Keratinocyte (primary cell): Measurements from ENCODE around the gene ADARB2. TPM values are rescaled to one million over a fixed set of nuclear protein-coding genes. Genes with fewer than 3 reads are reported as not detected.

Experiments
- DNase-seq: peaks from one replicate; pipeline ENCODE4 v3.0.0-alpha.2; 2011; ENCODE audit warnings: low read depth, missing footprints, low spot score
- FAIRE-seq: peaks from 2 replicates; lab custom pipeline; 2011; peaks lifted over from hg19 to GRCh38; lab: Jason Lieb, UNC
- H2AFZ ChIP-seq: 2 replicates; pipeline ENCODE4 v1.6.0; 2012; ENCODE audit warnings: low read length, control low read depth, inconsistent platforms; ENCODE audit not compliant: control insufficient read depth
- H3K27ac ChIP-seq: 2 replicates; pipeline ENCODE4 v1.5.1; 2011; ENCODE audit warnings: low read length; ENCODE audit not compliant: control insufficient read depth, insufficient read depth
- H3K27me3 ChIP-seq: 3 replicates; pipeline ENCODE4 v1.6.0; 2011; ENCODE audit warnings: low read length; ENCODE audit not compliant: control insufficient read depth, insufficient read depth; ENCODE audit errors: extremely low read depth
- H3K36me3 ChIP-seq, 2 experiments: 2 replicates in 1 of 2; 3 replicates in 1 of 2; pipeline ENCODE4 v1.5.1; 2011; ENCODE audit warnings: low read length in 2 of 2, mild to moderate bottlenecking in 1 of 2; ENCODE audit not compliant: control insufficient read depth in 2 of 2, insufficient read depth in 2 of 2; ENCODE audit errors: extremely low read depth in 1 of 2
- H3K4me1 ChIP-seq: 3 replicates; pipeline ENCODE4 v1.5.1; 2011; ENCODE audit warnings: low read length; ENCODE audit not compliant: control insufficient read depth, insufficient read depth; ENCODE audit errors: extremely low read depth
- H3K4me2 ChIP-seq: 3 replicates; pipeline ENCODE4 v1.6.0; 2011; ENCODE audit warnings: low read depth, low read length; ENCODE audit not compliant: control insufficient read depth, insufficient read depth; ENCODE audit errors: extremely low read depth
- H3K4me3 ChIP-seq, 3 experiments: fragments of 200-600 bp in 1 of 3; sonication (generic) in 1 of 3; 2 replicates in 2 of 3; 3 replicates in 1 of 3; pipeline ENCODE4 v1.5.1; 2011 to 2016; ENCODE audit warnings: low read length in 3 of 3, mild to moderate bottlenecking in 3 of 3, control low read depth in 2 of 3, inconsistent platforms in 1 of 3, low read depth in 1 of 3, mixed read lengths in 1 of 3, mixed run types in 1 of 3, moderate library complexity in 1 of 3; ENCODE audit not compliant: control insufficient read depth in 2 of 3, insufficient read depth in 2 of 3; ENCODE audit errors: extremely low read depth in 1 of 3
- H3K79me2 ChIP-seq: 2 replicates; pipeline ENCODE4 v1.6.0; 2012; ENCODE audit warnings: low read length; ENCODE audit not compliant: control insufficient read depth, insufficient read depth
- H3K9ac ChIP-seq: 3 replicates; pipeline ENCODE4 v1.6.0; 2011; ENCODE audit warnings: low read length; ENCODE audit not compliant: control insufficient read depth, insufficient read depth; ENCODE audit errors: extremely low read depth
- H3K9me1 ChIP-seq: 3 replicates; pipeline ENCODE4 v1.6.0; 2011; ENCODE audit warnings: low read length; ENCODE audit not compliant: control insufficient read depth, insufficient read depth; ENCODE audit errors: extremely low read depth
- H3K9me3 ChIP-seq: 2 replicates; pipeline ENCODE4 v1.5.1; 2012; ENCODE audit warnings: low read depth, low read length; ENCODE audit not compliant: control insufficient read depth
- H4K20me1 ChIP-seq: 3 replicates; pipeline ENCODE4 v1.6.0; 2011; ENCODE audit warnings: low read length; ENCODE audit not compliant: control insufficient read depth, insufficient read depth; ENCODE audit errors: extremely low read depth
- EZH2 ChIP-seq: IDR thresholded peaks from one replicate; pipeline ENCODE4 v1.6.1; 2012; ENCODE audit warnings: inconsistent platforms, mild to moderate bottlenecking, low read length, moderate library complexity
- dilution Hi-C: fragments of 300-500 bp; cut with MboI; formaldehyde crosslinking; loops from one replicate; pipeline ENCODE4 v1.7.0; 2020; ENCODE audit warnings: low sequenced_read_pairs; ENCODE audit not compliant: extremely low pct_ligation_motif_present
- polyA plus RNA-seq, 5 experiments: library from polyadenylated mRNA; depleted of rRNA in 3 of 5; stranded (reverse) in 3 of 5; stranded (forward) in 1 of 5; unstranded in 1 of 5; fragments of >200 nt; gene quantifications; 1 replicate in 1 of 5; 2 replicates in 3 of 5; 3 replicates in 1 of 5; pipeline versions ENCODE4 v1.2.1 to v1.2.3, GENCODE V29; 2011 to 2012; ENCODE audit warnings: missing spikeins in 2 of 5, low read depth in 1 of 5, low replicate concordance in 1 of 5
- TF ChIP-seq, protein P1 (sequence below), 3 experiments: IDR thresholded peaks in 1 of 3; conservative IDR thresholded peaks in 1 of 3; optimal IDR thresholded peaks in 1 of 3; 2 replicates in 2 of 3; 3 replicates in 1 of 3; pipeline versions ENCODE3 to v1.5.1; 2011; ENCODE audit warnings: low read length in 3 of 3, mild to moderate bottlenecking in 3 of 3, moderate library complexity in 2 of 3, control low read depth in 1 of 3, inconsistent platforms in 1 of 3; ENCODE audit not compliant: insufficient read depth in 2 of 3; ENCODE audit errors: extremely low read depth in 1 of 3

Gene ADARB2
- polyA plus RNA-seq, 1 donor (not counting 4 experiments of a cell fraction or from before 2014, with no cell fraction given) = not detected

DNA sequence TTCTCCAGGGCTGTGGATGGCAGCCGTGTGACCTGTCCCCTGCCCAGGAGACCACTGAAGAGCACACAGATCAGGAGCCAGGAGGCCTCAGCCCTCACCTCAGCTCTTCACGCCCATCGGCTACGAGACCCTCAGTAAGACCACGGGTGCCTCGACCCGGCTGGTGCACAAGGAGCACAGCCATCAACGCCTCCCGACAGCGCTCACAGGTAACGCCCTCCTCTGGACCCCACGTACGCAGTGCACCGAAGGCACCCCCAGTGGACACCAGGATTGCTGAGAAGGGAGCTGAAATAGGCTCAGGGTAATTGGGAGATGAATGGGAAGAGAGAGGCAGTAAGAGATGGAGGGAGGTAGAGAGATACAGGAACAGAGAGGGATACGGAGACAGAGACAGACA lies 389.8 kb downstream of the ADARB2 start:
- dilution Hi-C loops = no loop called here

DNA sequence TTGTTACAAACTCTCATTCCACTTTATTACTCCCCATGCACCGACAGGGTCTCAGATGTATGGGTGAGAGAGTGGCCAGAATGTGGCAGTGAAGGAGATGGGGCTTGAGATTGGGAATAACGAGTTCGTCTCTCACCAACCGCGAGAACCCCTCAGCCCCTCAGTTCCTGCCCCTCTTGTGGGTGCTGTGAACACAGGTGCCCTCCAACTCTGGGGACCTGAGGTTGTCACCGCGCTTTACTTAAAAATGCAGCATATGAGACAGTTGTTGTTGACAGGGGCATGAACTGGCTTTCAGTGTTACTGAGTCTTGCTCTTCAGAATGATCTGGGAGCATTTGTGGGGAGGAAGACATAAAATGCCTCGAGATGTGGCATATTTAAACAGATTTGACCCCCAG lies 391.1 kb downstream of the ADARB2 start:
- DNase-seq = no peak
- H3K9me3 ChIP-seq = no peaks in the 10 kb centered on the region
- no peaks in the 10 kb centered on the region for H3K27me3 ChIP-seq
- dilution Hi-C loops = no loop called here
- no peak overlapping the region for H3K9ac ChIP-seq
- no peaks in the 10 kb centered on the region for H3K79me2 ChIP-seq
- H3K4me3 ChIP-seq = no peak overlapping the region
- H3K9me1 ChIP-seq = no peaks in the 10 kb centered on the region
- no peak overlapping the region for H3K27ac ChIP-seq
- no peaks in the 10 kb centered on the region for H3K36me3 ChIP-seq
- H3K4me1 ChIP-seq = no peaks in the 10 kb centered on the region
- no peaks in the 10 kb centered on the region for H4K20me1 ChIP-seq
- no peak for TF ChIP-seq EZH2
- TF ChIP-seq, protein P1, sequence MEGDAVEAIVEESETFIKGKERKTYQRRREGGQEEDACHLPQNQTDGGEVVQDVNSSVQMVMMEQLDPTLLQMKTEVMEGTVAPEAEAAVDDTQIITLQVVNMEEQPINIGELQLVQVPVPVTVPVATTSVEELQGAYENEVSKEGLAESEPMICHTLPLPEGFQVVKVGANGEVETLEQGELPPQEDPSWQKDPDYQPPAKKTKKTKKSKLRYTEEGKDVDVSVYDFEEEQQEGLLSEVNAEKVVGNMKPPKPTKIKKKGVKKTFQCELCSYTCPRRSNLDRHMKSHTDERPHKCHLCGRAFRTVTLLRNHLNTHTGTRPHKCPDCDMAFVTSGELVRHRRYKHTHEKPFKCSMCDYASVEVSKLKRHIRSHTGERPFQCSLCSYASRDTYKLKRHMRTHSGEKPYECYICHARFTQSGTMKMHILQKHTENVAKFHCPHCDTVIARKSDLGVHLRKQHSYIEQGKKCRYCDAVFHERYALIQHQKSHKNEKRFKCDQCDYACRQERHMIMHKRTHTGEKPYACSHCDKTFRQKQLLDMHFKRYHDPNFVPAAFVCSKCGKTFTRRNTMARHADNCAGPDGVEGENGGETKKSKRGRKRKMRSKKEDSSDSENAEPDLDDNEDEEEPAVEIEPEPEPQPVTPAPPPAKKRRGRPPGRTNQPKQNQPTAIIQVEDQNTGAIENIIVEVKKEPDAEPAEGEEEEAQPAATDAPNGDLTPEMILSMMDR (optimal IDR thresholded peaks at IDR 0.05 in 1 of 3, IDR thresholded peaks at IDR 0.05 in 1 of 3, conservative IDR thresholded peaks at IDR 0.05 in 1 of 3; ENCODE audit: extremely low read depth in 1 of 3, insufficient read depth in 2 of 3, low read length in 3 of 3) = no peak
- no peak overlapping the region for H2AFZ ChIP-seq
- no peak for FAIRE-seq
- H3K4me2 ChIP-seq = no peak overlapping the region

More for the DNA sequence above, 389.8 kb downstream of the ADARB2 start:
- no peaks in the 10 kb centered on the region for H3K4me1 ChIP-seq
- no peaks in the 10 kb centered on the region for H3K9me1 ChIP-seq
- FAIRE-seq (no peak), DNase-seq (no peak)
- H3K9me3 ChIP-seq = no peaks in the 10 kb centered on the region
- TF ChIP-seq, protein P1 (optimal IDR thresholded peaks at IDR 0.05 in 1 of 3, IDR thresholded peaks at IDR 0.05 in 1 of 3, conservative IDR thresholded peaks at IDR 0.05 in 1 of 3; ENCODE audit: extremely low read depth in 1 of 3, insufficient read depth in 2 of 3, low read length in 3 of 3) = no peak
- no peak for TF ChIP-seq EZH2
- H3K4me3 ChIP-seq = no peak overlapping the region
- no peak overlapping the region for H3K9ac ChIP-seq
- H4K20me1 ChIP-seq = no peaks in the 10 kb centered on the region
- H3K27ac ChIP-seq = no peak overlapping the region
- H2AFZ ChIP-seq = no peak overlapping the region
- no peak overlapping the region for H3K4me2 ChIP-seq
- no peaks in the 10 kb centered on the region for H3K36me3 ChIP-seq
- no peaks in the 10 kb centered on the region for H3K27me3 ChIP-seq
- no peaks in the 10 kb centered on the region for H3K79me2 ChIP-seq
